ENCODE data around the gene TPSAB1.
"Not testable (repeated sequence)": the region's sequence is repeated elsewhere in the genome, so short reads cannot be mapped to it uniquely, and the experiment has no call there.

The TPSAB1 gene

GRCh38 chr16:1271724-1272413 lies 31.4 kb downstream of the TPSAB1 start:
- DNase-seq: not testable (repeated sequence)

GRCh38 chr16:1272453-1273198 lies 32.1 kb downstream of the TPSAB1 start:
- DNase-seq: no peak

GRCh38 chr16:1273816-1274215 lies 33.3 kb downstream of the TPSAB1 start:
- no peak for DNase-seq

- no peak for DNase-seq
These were observed 34.3 kb downstream of the TPSAB1 start for GRCh38 chr16:1274767-1275166.

- no peak for DNase-seq
These were observed 35.5 kb downstream of the TPSAB1 start for GRCh38 chr16:1275791-1276579.

- DNase-seq: no peak
These were observed 36.0 kb downstream of the TPSAB1 start for GRCh38 chr16:1276580-1276878.

- DNase-seq: no peak
These were observed 36.7 kb downstream of the TPSAB1 start for GRCh38 chr16:1277151-1277598.

GRCh38 chr16:1277617-1278282 lies 37.2 kb downstream of the TPSAB1 start:
- DNase-seq: no peak

- no peak for DNase-seq
These were observed 38.0 kb downstream of the TPSAB1 start for GRCh38 chr16:1278477-1278876.

GRCh38 chr16:1279081-1279944 lies 38.8 kb downstream of the TPSAB1 start:
- no peak for DNase-seq

- DNase-seq: no peak
These were observed 39.6 kb downstream of the TPSAB1 start for GRCh38 chr16:1279945-1280589.

- DNase-seq: no peak
These were observed 40.3 kb downstream of the TPSAB1 start for GRCh38 chr16:1280783-1281182.

GRCh38 chr16:1281517-1281916 lies 41.0 kb downstream of the TPSAB1 start:
- no peak for DNase-seq

- DNase-seq: no peak
These were observed 41.9 kb downstream of the TPSAB1 start for GRCh38 chr16:1282324-1282973.

- DNase-seq: no peak
These were observed 42.8 kb downstream of the TPSAB1 start for GRCh38 chr16:1283296-1283695.

- DNase-seq: no peak
These were observed 43.6 kb downstream of the TPSAB1 start for GRCh38 chr16:1283996-1284616.

GRCh38 chr16:1285669-1286512 lies 45.4 kb downstream of the TPSAB1 start:
- DNase-seq: no peak

GRCh38 chr16:1286513-1287094 lies 46.1 kb downstream of the TPSAB1 start:
- no peak for DNase-seq

GRCh38 chr16:1287982-1288670 lies 47.6 kb downstream of the TPSAB1 start:
- DNase-seq: no peak

Measured in CD4-positive, alpha-beta T cell treated with Interleukin-1 beta for 1 hour (primary cell).